GM13977 (cell line): Measurements from ENCODE around the gene SHLD1.

Experiments used
- DNase-seq: peaks from one replicate; pipeline ENCODE4 v3.0.0; 2012; ENCODE audit warnings: low spot score
- CTCF ChIP-seq: IDR thresholded peaks from 2 replicates; pipeline ENCODE4 v1.5.1; 2012; ENCODE audit warnings: mild to moderate bottlenecking, control low read depth; ENCODE audit not compliant: insufficient read depth; ENCODE audit errors: extremely low read depth, missing control alignments
- in situ Hi-C: fragments of 300-500 bp; cut with MboI; formaldehyde crosslinking; loops from one replicate; pipeline ENCODE4 v1.12.0; 2022; ENCODE audit warnings: low sequenced_read_pairs, low pct_unique_long_range_greater_than_20kb, mixed read lengths, inconsistent platforms; ENCODE audit not compliant: unreplicated experiment

SHLD1 gene

GRCh38 chr20:5884465-5885335, 134.5 kb downstream of the SHLD1 start:
- in situ Hi-C loops: no loop called here
- no peak for TF ChIP-seq CTCF
- DNase-seq: no peak

GRCh38 chr20:5885866-5886265, 135.7 kb downstream of the SHLD1 start:
- TF ChIP-seq CTCF: no peak
- in situ Hi-C loops: no loop called here
- no peak for DNase-seq

GRCh38 chr20:5886788-5887187, 136.6 kb downstream of the SHLD1 start:
- no peak for DNase-seq
- no peak for TF ChIP-seq CTCF

GRCh38 chr20:5887386-5887785, 137.2 kb downstream of the SHLD1 start:
- no peak for DNase-seq
- TF ChIP-seq CTCF: no peak
- in situ Hi-C loops: no loop called here

More at GRCh38 chr20:5886788-5887187, 136.6 kb downstream of the SHLD1 start:
- in situ Hi-C loops: no loop called here

GRCh38 chr20:5888041-5888440, 137.8 kb downstream of the SHLD1 start:
- TF ChIP-seq CTCF: no peak
- in situ Hi-C loops: no loop called here
- no peak for DNase-seq

- in situ Hi-C loops: no loop called here
- DNase-seq: no peak
- TF ChIP-seq CTCF: no peak
Observed at GRCh38 chr20:5890773-5891441, 140.7 kb downstream of the SHLD1 start.
